Measurements from ENCODE around the gene CACNA1B. TPM values are rescaled to one million over a fixed set of nuclear protein-coding genes. Genes with fewer than 3 reads are reported as not detected.
"Not testable (repeated sequence)": the region's sequence is repeated elsewhere in the genome, so short reads cannot be mapped to it uniquely, and the experiment has no call there.

CACNA1B gene
- total and polyA plus RNA-seq, 7 donors, result under 0.01 to 1.4 (median 0.55) TPM; not detected in 1

GRCh38 chr9:138016406-138017187, 139.0 kb downstream of the CACNA1B start:
- no peaks in the 10 kb centered on the region for H3K9me3 ChIP-seq
- no peak overlapping the region for H3K4me3 ChIP-seq
- H3K27ac ChIP-seq, result no peak overlapping the region
- 88 to 91% methylated on average over 33 of the region's 33 CpGs for WGBS, 2 donors
- H3K36me3 ChIP-seq, result no peaks in the 10 kb centered on the region
- DNase-seq, result no peak
- TF ChIP-seq POLR2AphosphoS5 (IDR thresholded peaks at IDR 0.05), result no peak
- peaks cover 0 to 19% (median 5%) of the 10 kb centered on the region in 3 donors for H3K27me3 ChIP-seq
- no peaks in the 10 kb centered on the region for H3K4me1 ChIP-seq
- intact Hi-C loops (cut with DNase I), result no loop called here

GRCh38 chr9:138017200-138017599, 139.6 kb downstream of the CACNA1B start:
- TF ChIP-seq CTCF (IDR thresholded peaks at IDR 0.05) (no peak), POLR2AphosphoS5 (IDR thresholded peaks at IDR 0.05) (no peak), EP300 (IDR thresholded peaks at IDR 0.05) (no peak), POLR2A (IDR thresholded peaks at IDR 0.05) (no peak)
- 90 to 91% methylated on average over 13 of the region's 13 CpGs for WGBS, 2 donors
- no peak overlapping the region for H3K4me3 ChIP-seq
- no peaks in the 10 kb centered on the region for H3K4me1 ChIP-seq
- H3K36me3 ChIP-seq, result no peaks in the 10 kb centered on the region
- peaks cover 0 to 25% (median 11%) of the 10 kb centered on the region in 3 donors for H3K27me3 ChIP-seq
- intact Hi-C loops (cut with DNase I), result no loop called here
- H3K27ac ChIP-seq, result no peak overlapping the region
- no peaks in the 10 kb centered on the region for H3K9me3 ChIP-seq
- DNase-seq, result no peak

- WGBS, 2 donors, result 84 to 87% methylated on average over 10 of the region's 10 CpGs
- intact Hi-C loops (cut with DNase I); H3K4me1 ChIP-seq; DNase-seq; H3K27ac ChIP-seq; H3K36me3 ChIP-seq; H3K9me3 ChIP-seq; H3K4me3 ChIP-seq: not testable (repeated sequence)
- peaks cover 13 to 46% (median 30%) of the 10 kb centered on the region in 3 donors for H3K27me3 ChIP-seq
These were observed 141.9 kb downstream of the CACNA1B start for GRCh38 chr9:138019514-138019913.

- no peaks in the 10 kb centered on the region for H3K36me3 ChIP-seq
- H3K4me3 ChIP-seq, result no peak overlapping the region
- no peaks in the 10 kb centered on the region for H3K9me3 ChIP-seq
- peaks cover 13 to 50% (median 30%) of the 10 kb centered on the region in 3 donors for H3K27me3 ChIP-seq
- intact Hi-C loops (cut with DNase I), result no loop called here
- peak; percentile 57 for DNase-seq
- peaks cover 0 to 8% (median 4%) of the 10 kb centered on the region in 4 donors for H3K4me1 ChIP-seq
- no peak overlapping the region for H3K27ac ChIP-seq
- TF ChIP-seq POLR2A (IDR thresholded peaks at IDR 0.05) (no peak), POLR2AphosphoS5 (IDR thresholded peaks at IDR 0.05) (no peak), EP300 (IDR thresholded peaks at IDR 0.05) (no peak), CTCF (IDR thresholded peaks at IDR 0.05) (no peak)
- 80 to 81% methylated on average over 13 of the region's 13 CpGs for WGBS, 2 donors
These were observed 142.7 kb downstream of the CACNA1B start for GRCh38 chr9:138020120-138020794.

GRCh38 chr9:138020795-138021182, 143.2 kb downstream of the CACNA1B start:
- Histone ChIP-seq H3K9me3 (no peaks in the 10 kb centered on the region), H3K27me3 (peaks cover 13 to 50% (median 30%) of the 10 kb centered on the region in 3 donors), H3K27ac (no peak overlapping the region), H3K4me3 (no peak overlapping the region), H3K36me3 (no peaks in the 10 kb centered on the region), H3K4me1 (peaks cover 0 to 8% (median 4%) of the 10 kb centered on the region in 4 donors)
- intact Hi-C loops (cut with DNase I), result no loop called here
- 85 to 87% methylated on average over 5 of the region's 5 CpGs for WGBS, 2 donors
- TF ChIP-seq POLR2A (IDR thresholded peaks at IDR 0.05), result no peak
- TF ChIP-seq EP300 (IDR thresholded peaks at IDR 0.05), result no peak
- no peak for TF ChIP-seq POLR2AphosphoS5 (IDR thresholded peaks at IDR 0.05)
- no peak for TF ChIP-seq CTCF (IDR thresholded peaks at IDR 0.05)
- peak; percentile 48 for DNase-seq

All from sigmoid colon (tissue), 7 donors.